GM21717 (cell line): ENCODE measurements around the gene TMPRSS4.

ENCODE experiments used
- ATAC-seq: cut with Tn5 transposase; IDR thresholded peaks from one replicate; pipeline ENCODE4 v1.9.1; 2021; ENCODE audit warnings: mild to moderate bottlenecking, moderate library complexity; ENCODE audit not compliant: unreplicated experiment

Gene TMPRSS4

GRCh38 chr11:118078911-118079411 is 2.1 kb downstream of the TMPRSS4 start:
- ATAC-seq, result no peak

GRCh38 chr11:118079491-118079890 is 2.6 kb downstream of the TMPRSS4 start:
- ATAC-seq, result no peak

- ATAC-seq, result no peak
Observed at GRCh38 chr11:118080296-118080695, 3.4 kb downstream of the TMPRSS4 start.

- no peak for ATAC-seq
Observed at GRCh38 chr11:118081241-118081958, 4.5 kb downstream of the TMPRSS4 start.

GRCh38 chr11:118082880-118083552 is 6.1 kb downstream of the TMPRSS4 start:
- ATAC-seq, result no peak

- no peak for ATAC-seq
Observed at GRCh38 chr11:118084247-118084646, 7.4 kb downstream of the TMPRSS4 start.

- no peak for ATAC-seq
Observed at GRCh38 chr11:118084656-118085055, 7.8 kb downstream of the TMPRSS4 start.

GRCh38 chr11:118086913-118087768 is 10.3 kb downstream of the TMPRSS4 start, which contains the start of gene SMIM35:
Gene SMIM35, minus strand, starts transcription at chr11:118086963. Its CDS starts 206 bp downstream, at chr11:118086757.
- ATAC-seq, result no peak

- ATAC-seq, result no peak
Observed at GRCh38 chr11:118087931-118088330, 11.1 kb downstream of the TMPRSS4 start.

- no peak for ATAC-seq
Observed at GRCh38 chr11:118088531-118088930, 11.7 kb downstream of the TMPRSS4 start.

- no peak for ATAC-seq
Observed at GRCh38 chr11:118090545-118091162, 13.8 kb downstream of the TMPRSS4 start.

- no peak for ATAC-seq
Observed at GRCh38 chr11:118091690-118092089, 14.8 kb downstream of the TMPRSS4 start.

GRCh38 chr11:118092907-118093571 is 16.2 kb downstream of the TMPRSS4 start:
- ATAC-seq, result no peak

- no peak for ATAC-seq
Observed at GRCh38 chr11:118095493-118095892, 18.6 kb downstream of the TMPRSS4 start.

GRCh38 chr11:118095967-118096367 is 19.1 kb downstream of the TMPRSS4 start:
- ATAC-seq, result no peak

GRCh38 chr11:118098996-118099837 is 22.3 kb downstream of the TMPRSS4 start:
- no peak for ATAC-seq

GRCh38 chr11:118099838-118100556 is 23.1 kb downstream of the TMPRSS4 start:
- ATAC-seq, result no peak

GRCh38 chr11:118100691-118101232 is 23.9 kb downstream of the TMPRSS4 start:
- ATAC-seq, result no peak
